HCT116 (cell line): ENCODE data around the gene MCFD2. TPM values are rescaled to one million over a fixed set of nuclear protein-coding genes. Genes with fewer than 3 reads are reported as not detected.

ENCODE experiments used
- ATAC-seq: fragments of 200-7000 bp; cut with Tn5 transposase; 2 replicates; pipeline ENCODE4 v1.9.1; 2020; ENCODE audit warnings: mild to moderate bottlenecking, moderate library complexity
- BruUV-seq: library from RNA; stranded (reverse); fragments of 400-500 nt; replicated peaks from 2 replicates; lab custom pipeline; 2021; lab: Mats Ljungman, UMichigan
- CTCF ChIA-PET: fragments of 300-600 bp; sonication (Branson Sonifier 250); formaldehyde crosslinking; loops from one replicate; lab custom pipeline; 2021; ENCODE audit warnings: antibody characterized with exemption; lab: Charles Lee
- POLR2A ChIA-PET: fragments of 300-600, 350-600 bp; sonication (Branson Sonifier 250); formaldehyde crosslinking; loops from one replicate; lab custom pipeline; 2021; ENCODE audit warnings: antibody characterized with exemption; lab: Charles Lee
- RAD21 ChIA-PET, 2 experiments: fragments of 300-600 bp; sonication (Branson Sonifier 250); formaldehyde crosslinking; loops; one replicate each; lab custom pipeline; 2023; ENCODE audit warnings: low total read pairs in 2 of 2; ENCODE audit not compliant: uncharacterized antibody in 2 of 2, unreplicated experiment in 2 of 2, low non-redundant PET in 1 of 2; lab: Charles Lee
- DNase-seq: peaks from one replicate; pipeline ENCODE4 v3.0.0-alpha.2; 2010; ENCODE audit warnings: low read depth, low spot score
- H2AFZ ChIP-seq: fragments of 200-600 bp; shearing (Covaris generic), sonication (generic); 2 replicates; pipeline ENCODE4 v1.6.1; 2017; ENCODE audit warnings: low read depth, mixed run types, mixed read lengths, antibody characterized with exemption, low read length; ENCODE audit not compliant: poor library complexity, severe bottlenecking
- H3K27ac ChIP-seq: 2 replicates; pipeline ENCODE4 v1.5.1; 2012; ENCODE audit warnings: low read depth, low read length
- H3K27me3 ChIP-seq: fragments of 200-600 bp; sonication (generic); 2 replicates; pipeline ENCODE4 v1.6.1; 2016; ENCODE audit warnings: mixed run types, low read length, mixed read lengths; ENCODE audit not compliant: insufficient read depth
- H3K36me3 ChIP-seq, 2 experiments: fragments of 200-500 bp in 1 of 2; fragments of 200-600 bp in 1 of 2; sonication (Bioruptor generic) in 1 of 2; sonication (generic) in 1 of 2; 2 replicates each; pipeline versions ENCODE4 v1.5.1 to v1.6.1; 2014 to 2016; ENCODE audit warnings: low read length in 2 of 2, inconsistent platforms in 1 of 2, mixed read lengths in 1 of 2, mixed run types in 1 of 2; ENCODE audit not compliant: insufficient read depth in 2 of 2, control insufficient read depth in 1 of 2
- H3K4me1 ChIP-seq, 2 experiments: fragments of 200-600 bp in 1 of 2; sonication (generic) in 1 of 2; 2 replicates each; pipeline versions ENCODE4 v1.5.1 to v1.6.1; 2012 to 2017; ENCODE audit warnings: low read length in 2 of 2, inconsistent platforms in 1 of 2, mild to moderate bottlenecking in 1 of 2, mixed read lengths in 1 of 2, mixed run types in 1 of 2, moderate library complexity in 1 of 2; ENCODE audit not compliant: insufficient read depth in 2 of 2, control insufficient read depth in 1 of 2
- H3K4me2 ChIP-seq: fragments of 200-600 bp; sonication (generic); 2 replicates; pipeline ENCODE4 v1.6.1; 2017; ENCODE audit warnings: mixed run types, low read length, mixed read lengths
- H3K4me3 ChIP-seq, 2 experiments: fragments of 200-600 bp in 1 of 2; sonication (generic) in 1 of 2; replicated peaks in 1 of 2; 2 replicates each; pipeline ENCODE4 v1.5.1; 2011 to 2016; ENCODE audit warnings: low read length in 2 of 2, control low read depth in 1 of 2, low read depth in 1 of 2, mild to moderate bottlenecking in 1 of 2, mixed read lengths in 1 of 2, mixed run types in 1 of 2
- H3K79me2 ChIP-seq: fragments of 200-600 bp; sonication (generic); 2 replicates; pipeline ENCODE4 v1.6.1; 2017; ENCODE audit warnings: mild to moderate bottlenecking, mixed run types, low read length, moderate library complexity, mixed read lengths; ENCODE audit not compliant: insufficient read depth
- H3K9ac ChIP-seq: fragments of 200-600 bp; sonication (generic); 2 replicates; pipeline ENCODE4 v1.6.1; 2016; ENCODE audit warnings: low read length, mixed read lengths
- H3K9me2 ChIP-seq: fragments of 200-600 bp; sonication (generic), shearing (Covaris generic); 2 replicates; pipeline ENCODE4 v1.6.1; 2017; ENCODE audit warnings: mixed run types, mild to moderate bottlenecking, moderate library complexity; ENCODE audit not compliant: insufficient read depth
- H3K9me3 ChIP-seq, 2 experiments: fragments of 200-500 bp in 1 of 2; fragments of 200-600 bp in 1 of 2; sonication (Bioruptor generic) in 1 of 2; sonication (generic) in 1 of 2; 2 replicates each; pipeline ENCODE4 v1.6.1; 2014 to 2017; ENCODE audit warnings: low read length in 2 of 2, mixed read lengths in 2 of 2, inconsistent platforms in 1 of 2, low read depth in 1 of 2, mild to moderate bottlenecking in 1 of 2, mixed run types in 1 of 2, moderate library complexity in 1 of 2; ENCODE audit not compliant: control insufficient read depth in 1 of 2, insufficient read depth in 1 of 2
- H4K20me1 ChIP-seq: fragments of 200-600 bp; sonication (generic), shearing (Covaris generic); 2 replicates; pipeline ENCODE4 v1.6.1; 2017; ENCODE audit warnings: mixed run types, mild to moderate bottlenecking, moderate library complexity; ENCODE audit not compliant: insufficient read depth
- ATF3 ChIP-seq: IDR thresholded peaks from 2 replicates; pipeline ENCODE4 v1.6.1; 2012
- CBX3 ChIP-seq: IDR thresholded peaks from 2 replicates; pipeline ENCODE4 v1.6.1; 2012; ENCODE audit warnings: low read depth
- CEBPB ChIP-seq: IDR thresholded peaks from 2 replicates; pipeline ENCODE4 v1.6.1; 2012; ENCODE audit warnings: low read depth
- JUND ChIP-seq: IDR thresholded peaks from 2 replicates; pipeline ENCODE4 v1.6.1; 2012
- POLR2AphosphoS5 ChIP-seq: IDR thresholded peaks from 2 replicates; pipeline ENCODE4 v1.6.1; 2011; ENCODE audit warnings: mild to moderate bottlenecking, low read depth, low read length, moderate library complexity
- SIN3A ChIP-seq: IDR thresholded peaks from 2 replicates; pipeline ENCODE4 v1.6.1; 2012; ENCODE audit warnings: low read depth
- SP1 ChIP-seq: IDR thresholded peaks from 2 replicates; pipeline ENCODE4 v1.6.1; 2012; ENCODE audit warnings: low read depth
- TCF7L2 ChIP-seq: IDR thresholded peaks from 2 replicates; pipeline ENCODE4 v1.7.0; 2011; ENCODE audit warnings: borderline replicate concordance, inconsistent platforms; ENCODE audit not compliant: insufficient read depth, insufficient read length; ENCODE audit errors: extremely low read depth
- YY1 ChIP-seq: IDR thresholded peaks from 2 replicates; pipeline ENCODE4 v1.6.1; 2011; ENCODE audit warnings: low read length, low read depth, moderate library complexity, mild to moderate bottlenecking; ENCODE audit not compliant: insufficient replicate concordance; ENCODE audit errors: extremely low read depth
- ZNF274 ChIP-seq: fragments of 200-500 bp; sonication (Bioruptor generic); IDR thresholded peaks from 2 replicates; pipeline ENCODE4 v1.6.1; 2014; ENCODE audit warnings: mild to moderate bottlenecking, low read depth, low read length, inconsistent platforms
- intact Hi-C: fragments of 100-400 bp; cut with micrococcal nuclease; formaldehyde crosslinking; loops from 2 replicates; pipeline ENCODE4 v1.10.0; 2022
- total RNA-seq: library from RNA; stranded (reverse); gene quantifications from one replicate; pipeline ENCODE4 v1.2.1, GENCODE V29; 2021; ENCODE audit not compliant: unreplicated experiment

MCFD2 gene
- total RNA-seq, 1 experiment from 2014 or later, result 73.9 TPM

- Histone ChIP-seq H3K4me1 (peaks cover 5 to 21% of the 10 kb centered on the region in 2 experiments; a peak in 3 of 4 replicates), H4K20me1 (no peaks in the 10 kb centered on the region), H3K9me3 (no peaks in the 10 kb centered on the region), H3K27ac (no peak overlapping the region), H3K36me3 (no peaks in the 10 kb centered on the region), H3K9me2 (no peaks in the 10 kb centered on the region), H3K79me2 (no peaks in the 10 kb centered on the region), H2AFZ (no peak overlapping the region), H3K4me2 (peak overlapping the region; percentile 8; the same call in 1 of the 2 replicates), H3K4me3 (no peak overlapping the region), H3K27me3 (no peaks in the 10 kb centered on the region), H3K9ac (no peak overlapping the region)
- ChIA-PET RAD21 (no interaction called here), POLR2A (no interaction called here), CTCF (no interaction called here)
- BruUV-seq, result no TSS peak
- DNase-seq (no peak), ATAC-seq (no peak)
- intact Hi-C loops, result no loop called here
- TF ChIP-seq ZNF274 (no peak), POLR2AphosphoS5 (no peak), CBX3 (no peak), YY1 (no peak), TCF7L2 (no peak), ATF3 (no peak), SIN3A (no peak), CEBPB (no peak), SP1 (no peak), JUND (no peak)
Observed at GRCh38 chr2:46893269-46893939, 22.2 kb downstream of the MCFD2 start.
